HCT116 (cell line): ENCODE results near the gene TMEM132D. TPM values are rescaled to one million over a fixed set of nuclear protein-coding genes. Genes with fewer than 3 reads are reported as not detected.

Experiments used
- ATAC-seq: fragments of 200-7000 bp; cut with Tn5 transposase; 2 replicates; pipeline ENCODE4 v1.9.1; 2020; ENCODE audit warnings: mild to moderate bottlenecking, moderate library complexity
- BruUV-seq: library from RNA; stranded (reverse); fragments of 400-500 nt; replicated peaks from 2 replicates; lab custom pipeline; 2021; lab: Mats Ljungman, UMichigan
- CTCF ChIA-PET: fragments of 300-600 bp; sonication (Branson Sonifier 250); formaldehyde crosslinking; loops from one replicate; lab custom pipeline; 2021; ENCODE audit warnings: antibody characterized with exemption; lab: Charles Lee
- POLR2A ChIA-PET: fragments of 300-600, 350-600 bp; sonication (Branson Sonifier 250); formaldehyde crosslinking; loops from one replicate; lab custom pipeline; 2021; ENCODE audit warnings: antibody characterized with exemption; lab: Charles Lee
- RAD21 ChIA-PET, 2 experiments: fragments of 300-600 bp; sonication (Branson Sonifier 250); formaldehyde crosslinking; loops; one replicate each; lab custom pipeline; 2023; ENCODE audit warnings: low total read pairs in 2 of 2; ENCODE audit not compliant: uncharacterized antibody in 2 of 2, unreplicated experiment in 2 of 2, low non-redundant PET in 1 of 2; lab: Charles Lee
- DNase-seq: peaks from one replicate; pipeline ENCODE4 v3.0.0-alpha.2; 2010; ENCODE audit warnings: low read depth, low spot score
- H2AFZ ChIP-seq: fragments of 200-600 bp; shearing (Covaris generic), sonication (generic); 2 replicates; pipeline ENCODE4 v1.6.1; 2017; ENCODE audit warnings: low read depth, mixed run types, mixed read lengths, antibody characterized with exemption, low read length; ENCODE audit not compliant: poor library complexity, severe bottlenecking
- H3K27ac ChIP-seq: 2 replicates; pipeline ENCODE4 v1.5.1; 2012; ENCODE audit warnings: low read depth, low read length
- H3K27me3 ChIP-seq: fragments of 200-600 bp; sonication (generic); 2 replicates; pipeline ENCODE4 v1.6.1; 2016; ENCODE audit warnings: mixed run types, low read length, mixed read lengths; ENCODE audit not compliant: insufficient read depth
- H3K36me3 ChIP-seq, 2 experiments: fragments of 200-500 bp in 1 of 2; fragments of 200-600 bp in 1 of 2; sonication (Bioruptor generic) in 1 of 2; sonication (generic) in 1 of 2; 2 replicates each; pipeline versions ENCODE4 v1.5.1 to v1.6.1; 2014 to 2016; ENCODE audit warnings: low read length in 2 of 2, inconsistent platforms in 1 of 2, mixed read lengths in 1 of 2, mixed run types in 1 of 2; ENCODE audit not compliant: insufficient read depth in 2 of 2, control insufficient read depth in 1 of 2
- H3K4me1 ChIP-seq, 2 experiments: fragments of 200-600 bp in 1 of 2; sonication (generic) in 1 of 2; 2 replicates each; pipeline versions ENCODE4 v1.5.1 to v1.6.1; 2012 to 2017; ENCODE audit warnings: low read length in 2 of 2, inconsistent platforms in 1 of 2, mild to moderate bottlenecking in 1 of 2, mixed read lengths in 1 of 2, mixed run types in 1 of 2, moderate library complexity in 1 of 2; ENCODE audit not compliant: insufficient read depth in 2 of 2, control insufficient read depth in 1 of 2
- H3K4me2 ChIP-seq: fragments of 200-600 bp; sonication (generic); 2 replicates; pipeline ENCODE4 v1.6.1; 2017; ENCODE audit warnings: mixed run types, low read length, mixed read lengths
- H3K4me3 ChIP-seq, 2 experiments: fragments of 200-600 bp in 1 of 2; sonication (generic) in 1 of 2; replicated peaks in 1 of 2; 2 replicates each; pipeline ENCODE4 v1.5.1; 2011 to 2016; ENCODE audit warnings: low read length in 2 of 2, control low read depth in 1 of 2, low read depth in 1 of 2, mild to moderate bottlenecking in 1 of 2, mixed read lengths in 1 of 2, mixed run types in 1 of 2
- H3K79me2 ChIP-seq: fragments of 200-600 bp; sonication (generic); 2 replicates; pipeline ENCODE4 v1.6.1; 2017; ENCODE audit warnings: mild to moderate bottlenecking, mixed run types, low read length, moderate library complexity, mixed read lengths; ENCODE audit not compliant: insufficient read depth
- H3K9ac ChIP-seq: fragments of 200-600 bp; sonication (generic); 2 replicates; pipeline ENCODE4 v1.6.1; 2016; ENCODE audit warnings: low read length, mixed read lengths
- H3K9me2 ChIP-seq: fragments of 200-600 bp; sonication (generic), shearing (Covaris generic); 2 replicates; pipeline ENCODE4 v1.6.1; 2017; ENCODE audit warnings: mixed run types, mild to moderate bottlenecking, moderate library complexity; ENCODE audit not compliant: insufficient read depth
- H3K9me3 ChIP-seq, 2 experiments: fragments of 200-500 bp in 1 of 2; fragments of 200-600 bp in 1 of 2; sonication (Bioruptor generic) in 1 of 2; sonication (generic) in 1 of 2; 2 replicates each; pipeline ENCODE4 v1.6.1; 2014 to 2017; ENCODE audit warnings: low read length in 2 of 2, mixed read lengths in 2 of 2, inconsistent platforms in 1 of 2, low read depth in 1 of 2, mild to moderate bottlenecking in 1 of 2, mixed run types in 1 of 2, moderate library complexity in 1 of 2; ENCODE audit not compliant: control insufficient read depth in 1 of 2, insufficient read depth in 1 of 2
- H4K20me1 ChIP-seq: fragments of 200-600 bp; sonication (generic), shearing (Covaris generic); 2 replicates; pipeline ENCODE4 v1.6.1; 2017; ENCODE audit warnings: mixed run types, mild to moderate bottlenecking, moderate library complexity; ENCODE audit not compliant: insufficient read depth
- CEBPB ChIP-seq: IDR thresholded peaks from 2 replicates; pipeline ENCODE4 v1.6.1; 2012; ENCODE audit warnings: low read depth
- CTCF ChIP-seq, 3 experiments: fragments of 200-600 bp in 1 of 3; sonication (generic) in 1 of 3; IDR thresholded peaks in 2 of 3; conservative IDR thresholded peaks in 1 of 3; 2 replicates each; pipeline ENCODE4 v1.5.1; 2012 to 2017; ENCODE audit warnings: low read depth in 2 of 3, low read length in 2 of 3, antibody characterized with exemption in 1 of 3, borderline replicate concordance in 1 of 3, control low read depth in 1 of 3, mild to moderate bottlenecking in 1 of 3, mixed read lengths in 1 of 3, mixed run types in 1 of 3, moderate library complexity in 1 of 3; ENCODE audit not compliant: insufficient read depth in 1 of 3
- ELF1 ChIP-seq: IDR thresholded peaks from 2 replicates; pipeline ENCODE4 v1.6.1; 2012; ENCODE audit warnings: low read depth, borderline replicate concordance
- EZH2 ChIP-seq: fragments of 200-600 bp; sonication (generic); IDR thresholded peaks from 2 replicates; pipeline ENCODE4 v1.6.1; 2017; ENCODE audit warnings: antibody characterized with exemption, mixed run types
- EZH2phosphoT487 ChIP-seq: fragments of 200-600 bp; IDR thresholded peaks from 2 replicates; pipeline ENCODE4 v1.6.1; 2018; ENCODE audit warnings: antibody characterized with exemption, borderline replicate concordance
- JUND ChIP-seq: IDR thresholded peaks from 2 replicates; pipeline ENCODE4 v1.6.1; 2012
- POLR2A ChIP-seq: IDR thresholded peaks from 2 replicates; pipeline ENCODE4 v1.7.0; 2011; ENCODE audit warnings: borderline replicate concordance; ENCODE audit not compliant: insufficient read depth, insufficient read length; ENCODE audit errors: extremely low read depth
- POLR2AphosphoS5 ChIP-seq: IDR thresholded peaks from 2 replicates; pipeline ENCODE4 v1.6.1; 2011; ENCODE audit warnings: mild to moderate bottlenecking, low read depth, low read length, moderate library complexity
- RAD21 ChIP-seq: IDR thresholded peaks from 2 replicates; pipeline ENCODE4 v1.6.1; 2012; ENCODE audit warnings: low read depth, mild to moderate bottlenecking
- REST ChIP-seq: IDR thresholded peaks from 2 replicates; pipeline ENCODE4 v1.6.1; 2012; ENCODE audit warnings: low read depth
- SIN3A ChIP-seq: IDR thresholded peaks from 2 replicates; pipeline ENCODE4 v1.6.1; 2012; ENCODE audit warnings: low read depth
- SRF ChIP-seq: IDR thresholded peaks from 2 replicates; pipeline ENCODE4 v1.6.1; 2012; ENCODE audit warnings: low read depth
- TCF7L2 ChIP-seq: IDR thresholded peaks from 2 replicates; pipeline ENCODE4 v1.7.0; 2011; ENCODE audit warnings: borderline replicate concordance, inconsistent platforms; ENCODE audit not compliant: insufficient read depth, insufficient read length; ENCODE audit errors: extremely low read depth
- YY1 ChIP-seq: IDR thresholded peaks from 2 replicates; pipeline ENCODE4 v1.6.1; 2011; ENCODE audit warnings: low read length, low read depth, moderate library complexity, mild to moderate bottlenecking; ENCODE audit not compliant: insufficient replicate concordance; ENCODE audit errors: extremely low read depth
- ZFX ChIP-seq: fragments of 450-650 bp; IDR thresholded peaks from 2 replicates; pipeline ENCODE4 v1.6.1; 2017
- intact Hi-C: fragments of 100-400 bp; cut with micrococcal nuclease; formaldehyde crosslinking; loops from 2 replicates; pipeline ENCODE4 v1.10.0; 2022
- total RNA-seq: library from RNA; stranded (reverse); gene quantifications from one replicate; pipeline ENCODE4 v1.2.1, GENCODE V29; 2021; ENCODE audit not compliant: unreplicated experiment
- TF ChIP-seq, protein P1 (sequence below): IDR thresholded peaks from 2 replicates; pipeline ENCODE4 v1.6.1; 2012

The TMEM132D gene
- total RNA-seq, 1 experiment from 2014 or later = not detected

GRCh38 chr12:129076441-129077320, 827.1 kb downstream of the TMEM132D start:
- Histone ChIP-seq H3K79me2 (no peaks in the 10 kb centered on the region), H3K27ac (no peak overlapping the region), H3K27me3 (no peaks in the 10 kb centered on the region), H3K36me3 (no peaks in the 10 kb centered on the region), H4K20me1 (no peaks in the 10 kb centered on the region), H3K9me3 (peaks cover 0 to 20% of the 10 kb centered on the region in 2 experiments; a peak in 2 of 4 replicates), H2AFZ (no peak overlapping the region), H3K9ac (no peak overlapping the region), H3K4me2 (no peak overlapping the region), H3K4me3 (no peak overlapping the region), H3K4me1 (no peaks in the 10 kb centered on the region), H3K9me2 (no peaks in the 10 kb centered on the region)
- POLR2A ChIA-PET = no interaction called here
- CTCF ChIA-PET = no interaction called here
- ATAC-seq (no peak), DNase-seq (no peak)
- intact Hi-C loops = no loop called here
- no TSS peak for BruUV-seq
- RAD21 ChIA-PET = no interaction called here
- TF ChIP-seq SRF = no peak
- TF ChIP-seq CEBPB = no peak
- TF ChIP-seq EZH2 = no peak
- TF ChIP-seq, protein P1, sequence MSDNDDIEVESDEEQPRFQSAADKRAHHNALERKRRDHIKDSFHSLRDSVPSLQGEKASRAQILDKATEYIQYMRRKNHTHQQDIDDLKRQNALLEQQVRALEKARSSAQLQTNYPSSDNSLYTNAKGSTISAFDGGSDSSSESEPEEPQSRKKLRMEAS = no peak
- TF ChIP-seq CTCF (IDR thresholded peaks at IDR 0.05 in 2 of 3, conservative IDR thresholded peaks at IDR 0.05 in 1 of 3; ENCODE audit: borderline replicate concordance in 1 of 3, insufficient read depth in 1 of 3, low read depth in 2 of 3, low read length in 2 of 3) = no peak
- TF ChIP-seq ELF1 = no peak
- no peak for TF ChIP-seq EZH2phosphoT487
- TF ChIP-seq YY1 = no peak
- no peak for TF ChIP-seq SIN3A
- TF ChIP-seq TCF7L2 = no peak
- TF ChIP-seq RAD21 = no peak
- no peak for TF ChIP-seq REST
- TF ChIP-seq JUND = no peak
- TF ChIP-seq ZFX = no peak
- TF ChIP-seq POLR2A = no peak
- no peak for TF ChIP-seq POLR2AphosphoS5
